Parathyroid adenoma (tissue), 2 donors: ENCODE measurements around the gene HLCS.

ENCODE experiments used
- H2AFZ ChIP-seq: fragments of 300-600 bp; sonication (generic); one replicate; pipeline ENCODE4 v1.7.0; 2017; ENCODE audit warnings: antibody characterized with exemption, mild to moderate bottlenecking
- H3K27ac ChIP-seq: fragments of 300-600 bp; sonication (generic); one replicate; pipeline ENCODE4 v1.7.0; 2017
- H3K27me3 ChIP-seq: fragments of 300-600 bp; sonication (generic); one replicate; pipeline ENCODE4 v1.7.0; 2017; ENCODE audit warnings: low read length; ENCODE audit not compliant: control insufficient read depth, insufficient read depth
- H3K36me3 ChIP-seq: fragments of 300-600 bp; sonication (generic); one replicate; pipeline ENCODE4 v1.7.0; 2017; ENCODE audit warnings: low read length; ENCODE audit not compliant: control insufficient read depth, insufficient read depth
- H3K4me1 ChIP-seq: fragments of 300-600 bp; sonication (generic); one replicate; pipeline ENCODE4 v1.7.0; 2017; ENCODE audit warnings: control low read depth
- H3K4me2 ChIP-seq: fragments of 300-600 bp; sonication (generic); one replicate; pipeline ENCODE4 v1.7.0; 2017; ENCODE audit warnings: low read length
- H3K4me3 ChIP-seq: fragments of 300-600 bp; sonication (generic); one replicate; pipeline ENCODE4 v1.7.0; 2017; ENCODE audit warnings: low read depth, low read length
- H3K79me2 ChIP-seq: fragments of 300-600 bp; sonication (generic); one replicate; pipeline ENCODE4 v1.7.0; 2017; ENCODE audit warnings: control low read depth
- H3K9ac ChIP-seq: fragments of 300-600 bp; sonication (generic); one replicate; pipeline ENCODE4 v1.7.0; 2017; ENCODE audit warnings: mild to moderate bottlenecking
- H3K9me3 ChIP-seq: fragments of 300-600 bp; sonication (generic); one replicate; pipeline ENCODE4 v1.7.0; 2017; ENCODE audit warnings: low read length; ENCODE audit not compliant: control insufficient read depth
- CTCF ChIP-seq: fragments of 300-600 bp; sonication (generic); IDR thresholded peaks from one replicate; pipeline ENCODE4 v1.7.0; 2017; ENCODE audit warnings: antibody characterized with exemption, mild to moderate bottlenecking
- donor health status: primary hyperparathyroidism.

HLCS gene

GRCh38 chr21:36902793-36903192, 63.7 kb downstream of the HLCS start:
- no peak overlapping the region for H3K4me3 ChIP-seq
- no peak overlapping the region for H3K9ac ChIP-seq
- no peak for TF ChIP-seq CTCF
- H3K4me2 ChIP-seq: no peak overlapping the region
- no peaks in the 10 kb centered on the region for H3K36me3 ChIP-seq
- no peak overlapping the region for H3K27ac ChIP-seq
- no peaks in the 10 kb centered on the region for H3K9me3 ChIP-seq
- no peaks in the 10 kb centered on the region for H3K79me2 ChIP-seq
- H3K27me3 ChIP-seq: no peaks in the 10 kb centered on the region
- H2AFZ ChIP-seq: no peak overlapping the region
- H3K4me1 ChIP-seq: no peaks in the 10 kb centered on the region

GRCh38 chr21:36902331-36902730, 64.1 kb downstream of the HLCS start:
- no peaks in the 10 kb centered on the region for H3K27me3 ChIP-seq
- no peak for TF ChIP-seq CTCF
- H3K4me2 ChIP-seq: no peak overlapping the region
- H3K9ac ChIP-seq: no peak overlapping the region
- no peak overlapping the region for H2AFZ ChIP-seq
- H3K79me2 ChIP-seq: no peaks in the 10 kb centered on the region
- H3K36me3 ChIP-seq: no peaks in the 10 kb centered on the region
- no peaks in the 10 kb centered on the region for H3K9me3 ChIP-seq
- no peaks in the 10 kb centered on the region for H3K4me1 ChIP-seq
- H3K4me3 ChIP-seq: no peak overlapping the region
- H3K27ac ChIP-seq: no peak overlapping the region

GRCh38 chr21:36901575-36901974, 64.9 kb downstream of the HLCS start:
- no peak for TF ChIP-seq CTCF
- Histone ChIP-seq H3K4me2 (no peak overlapping the region), H2AFZ (no peak overlapping the region), H3K36me3 (no peaks in the 10 kb centered on the region), H3K4me1 (no peaks in the 10 kb centered on the region), H3K27me3 (no peaks in the 10 kb centered on the region), H3K9ac (no peak overlapping the region), H3K27ac (no peak overlapping the region), H3K79me2 (no peaks in the 10 kb centered on the region), H3K9me3 (no peaks in the 10 kb centered on the region), H3K4me3 (no peak overlapping the region)

- Histone ChIP-seq H3K9ac (no peak overlapping the region), H3K4me1 (no peaks in the 10 kb centered on the region), H3K27me3 (no peaks in the 10 kb centered on the region), H3K4me2 (no peak overlapping the region), H3K4me3 (no peak overlapping the region), H3K27ac (no peak overlapping the region), H2AFZ (no peak overlapping the region), H3K36me3 (no peaks in the 10 kb centered on the region), H3K9me3 (no peaks in the 10 kb centered on the region), H3K79me2 (no peaks in the 10 kb centered on the region)
- TF ChIP-seq CTCF: no peak
Measured at GRCh38 chr21:36893581-36893980, 72.9 kb downstream of the HLCS start.

GRCh38 chr21:36892201-36892600, 74.3 kb downstream of the HLCS start:
- Histone ChIP-seq H3K4me2 (no peak overlapping the region), H3K27me3 (no peaks in the 10 kb centered on the region), H3K27ac (no peak overlapping the region), H3K36me3 (no peaks in the 10 kb centered on the region), H2AFZ (no peak overlapping the region), H3K9me3 (no peaks in the 10 kb centered on the region), H3K4me1 (no peaks in the 10 kb centered on the region), H3K4me3 (no peak overlapping the region), H3K79me2 (no peaks in the 10 kb centered on the region), H3K9ac (no peak overlapping the region)
- no peak for TF ChIP-seq CTCF
